SH-SY5Y (cell line): ENCODE measurements around the gene CELF5.

ENCODE experiments used
- GATA2 ChIP-seq: IDR thresholded peaks from 2 replicates; pipeline ENCODE4 v1.6.1; 2011; ENCODE audit warnings: mild to moderate bottlenecking, low read depth, low read length
- GATA3 ChIP-seq: IDR thresholded peaks from 2 replicates; pipeline ENCODE4 v1.6.1; 2011; ENCODE audit warnings: low read depth, mild to moderate bottlenecking, low read length, moderate library complexity

The CELF5 gene

DNA sequence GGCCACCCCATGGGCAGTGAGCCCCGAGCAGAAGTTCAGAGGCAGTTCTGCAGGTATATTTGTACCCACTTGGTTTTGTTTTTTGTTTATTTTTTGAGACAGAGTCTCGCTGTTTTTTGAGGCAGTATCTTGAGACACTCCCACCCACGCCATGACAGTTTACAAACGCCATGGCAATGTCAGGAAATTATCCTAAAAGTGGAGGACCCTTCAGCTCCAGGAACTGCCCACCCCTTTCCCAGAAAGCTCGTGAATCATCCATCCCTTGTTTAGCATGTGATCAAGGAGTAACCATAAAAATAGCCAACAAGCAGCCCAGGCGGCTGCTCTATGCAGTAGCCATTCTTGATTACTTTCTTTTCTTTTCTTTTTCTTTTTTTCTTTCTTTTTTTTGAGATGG lies 41.0 kb downstream of the CELF5 start:
- TF ChIP-seq GATA3: no peak
- TF ChIP-seq GATA2: no peak

DNA sequence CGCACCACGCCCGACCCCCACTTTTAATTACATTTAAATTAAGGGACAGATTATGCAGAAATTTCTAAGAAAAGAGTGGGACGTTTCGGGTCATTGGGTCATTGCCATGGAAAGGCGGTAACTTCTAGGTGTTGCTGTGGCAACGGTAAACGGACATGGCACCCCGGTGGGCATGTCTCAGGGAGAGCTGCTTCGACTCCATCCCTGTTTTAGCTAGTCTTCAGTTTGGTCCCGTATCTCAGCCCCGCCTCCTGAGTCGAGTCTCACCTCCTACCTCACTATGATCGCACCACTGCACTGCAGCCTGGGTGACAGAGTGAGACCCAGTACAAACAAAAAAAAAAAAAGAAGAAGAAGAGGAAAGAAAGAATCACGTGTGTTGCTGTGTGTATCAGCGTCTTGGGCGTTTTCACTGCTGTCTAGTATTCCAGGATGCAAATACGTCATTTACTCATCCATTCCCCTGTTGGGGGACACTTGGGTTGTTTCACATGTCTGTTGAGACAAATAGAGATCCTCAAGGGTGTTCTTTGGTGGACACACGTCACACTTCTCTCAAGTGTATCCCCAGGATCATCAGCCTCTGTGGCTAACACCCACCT lies 41.7 kb downstream of the CELF5 start:
- TF ChIP-seq GATA3: no peak
- TF ChIP-seq GATA2: no peak

GRCh38 chr19:3266792-3267514 lies 42.5 kb downstream of the CELF5 start:
- no peak for TF ChIP-seq GATA2
- no peak for TF ChIP-seq GATA3

- no peak for TF ChIP-seq GATA3
- TF ChIP-seq GATA2: no peak
Measured at GRCh38 chr19:3268326-3268725, 43.9 kb downstream of the CELF5 start.

- TF ChIP-seq GATA3 (no peak), GATA2 (no peak)
Measured at GRCh38 chr19:3268763-3269162, 44.3 kb downstream of the CELF5 start.

GRCh38 chr19:3269916-3270671 lies 45.6 kb downstream of the CELF5 start:
- no peak for TF ChIP-seq GATA2

GRCh38 chr19:3270902-3271301 lies 46.4 kb downstream of the CELF5 start:
- TF ChIP-seq GATA3 (no peak), GATA2 (no peak)

GRCh38 chr19:3272401-3272931 lies 48.0 kb downstream of the CELF5 start:
- TF ChIP-seq GATA3: no peak
- no peak for TF ChIP-seq GATA2

GRCh38 chr19:3272952-3273351 lies 48.5 kb downstream of the CELF5 start:
- TF ChIP-seq GATA3 (no peak), GATA2 (no peak)

GRCh38 chr19:3274245-3274941 lies 49.9 kb downstream of the CELF5 start:
- TF ChIP-seq GATA3: no peak

GRCh38 chr19:3274942-3275582 lies 50.6 kb downstream of the CELF5 start:
- TF ChIP-seq GATA3 (no peak), GATA2 (no peak)

DNA sequence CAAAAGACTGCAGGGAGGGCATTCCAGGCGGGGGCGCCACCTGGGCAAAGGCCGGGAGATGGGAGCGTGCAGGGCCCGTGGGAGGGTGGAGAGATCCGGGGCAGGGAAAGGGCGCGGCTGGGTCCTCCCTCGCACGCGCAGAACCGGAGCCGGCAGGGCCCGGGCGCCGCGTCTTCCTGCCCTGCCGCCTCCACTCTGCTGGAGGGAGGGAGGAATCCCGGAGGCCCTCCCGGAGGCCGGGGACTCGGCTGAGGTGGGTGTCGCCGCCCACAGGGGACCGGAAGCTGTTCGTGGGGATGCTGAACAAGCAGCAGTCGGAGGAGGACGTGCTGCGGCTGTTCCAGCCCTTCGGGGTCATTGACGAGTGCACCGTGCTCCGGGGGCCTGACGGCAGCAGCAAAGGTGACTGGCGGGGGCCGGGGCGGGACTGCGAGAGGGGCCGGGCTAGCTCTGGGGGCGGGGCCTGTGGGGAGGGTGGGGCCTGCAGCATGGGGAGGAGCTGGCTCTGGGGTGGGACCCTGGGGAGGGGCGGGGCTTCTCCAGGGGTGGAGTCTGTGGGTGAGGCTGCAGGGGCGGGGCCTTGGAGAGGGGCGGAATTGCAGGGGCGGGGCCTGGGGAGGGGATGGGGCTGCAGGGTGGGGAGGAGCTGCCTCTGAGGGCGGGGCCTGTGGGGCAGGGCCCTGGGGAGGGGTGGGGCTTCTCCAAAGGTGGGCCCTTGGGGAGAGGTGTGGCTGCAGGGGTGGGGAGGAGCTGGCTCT lies 51.3 kb downstream of the CELF5 start:
- TF ChIP-seq GATA2 (no peak), GATA3 (no peak)

DNA sequence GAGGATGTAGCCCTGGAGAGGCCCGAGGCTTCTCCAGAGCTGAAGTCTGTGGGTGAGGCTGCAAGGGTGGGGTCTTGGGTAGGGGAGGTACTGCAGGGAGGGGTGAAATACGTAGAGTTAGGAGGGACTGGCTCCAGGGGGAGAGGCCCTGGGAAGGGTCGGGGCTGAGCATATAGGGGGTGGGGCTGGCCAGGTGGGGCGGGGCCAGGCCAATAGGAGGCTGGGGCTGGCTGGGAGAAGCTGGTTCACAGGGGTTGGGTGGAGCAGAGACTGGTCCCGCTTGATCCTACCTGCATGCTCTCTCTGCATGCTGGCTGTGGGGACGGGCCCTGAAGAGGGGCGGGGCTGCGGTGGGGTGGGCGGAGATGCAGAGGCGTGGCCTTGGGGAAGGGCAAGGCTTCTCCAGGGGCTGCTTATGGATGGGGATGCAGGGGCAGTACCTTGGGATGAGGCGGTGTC lies 51.9 kb downstream of the CELF5 start:
- no peak for TF ChIP-seq GATA3
- TF ChIP-seq GATA2: no peak

DNA sequence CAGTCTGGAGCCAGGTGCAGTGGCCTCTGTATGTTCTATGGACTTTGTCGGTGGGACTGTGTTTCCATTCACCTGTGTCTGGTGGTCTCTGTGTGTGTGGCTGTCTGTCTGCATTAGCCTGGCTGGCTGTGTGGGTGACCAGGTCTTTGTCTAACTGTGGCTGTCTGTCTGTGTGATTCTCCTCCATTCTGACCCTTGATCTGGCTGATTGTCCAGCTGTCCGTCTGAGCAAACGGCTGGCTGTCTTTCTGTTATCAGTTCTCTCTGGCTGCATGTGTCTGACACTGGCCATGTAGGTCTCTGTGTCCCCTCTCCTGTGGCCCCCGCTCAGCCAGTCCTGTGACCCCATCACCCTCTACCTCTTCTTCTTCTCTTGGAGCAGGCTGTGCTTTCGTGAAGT lies 53.2 kb downstream of the CELF5 start:
- no peak for TF ChIP-seq GATA3
- TF ChIP-seq GATA2: no peak
